Gastroesophageal sphincter (tissue), 3 donors: ENCODE data around the gene TSPAN9.

ENCODE experiments used
- CTCF ChIP-seq, 4 experiments: fragments of 200-600 bp in 2 of 4; fragments of 450-650 bp in 2 of 4; sonication (generic) in 1 of 4; IDR thresholded peaks; one replicate each; pipeline ENCODE4 v1.5.1; 2017 to 2019; ENCODE audit warnings: antibody characterized with exemption in 4 of 4, mild to moderate bottlenecking in 2 of 4, moderate library complexity in 2 of 4
- EP300 ChIP-seq: sonication (generic); formaldehyde crosslinking; IDR thresholded peaks from one replicate; pipeline ENCODE4 v1.6.1; 2017; ENCODE audit warnings: antibody characterized with exemption, mild to moderate bottlenecking

DNA sequence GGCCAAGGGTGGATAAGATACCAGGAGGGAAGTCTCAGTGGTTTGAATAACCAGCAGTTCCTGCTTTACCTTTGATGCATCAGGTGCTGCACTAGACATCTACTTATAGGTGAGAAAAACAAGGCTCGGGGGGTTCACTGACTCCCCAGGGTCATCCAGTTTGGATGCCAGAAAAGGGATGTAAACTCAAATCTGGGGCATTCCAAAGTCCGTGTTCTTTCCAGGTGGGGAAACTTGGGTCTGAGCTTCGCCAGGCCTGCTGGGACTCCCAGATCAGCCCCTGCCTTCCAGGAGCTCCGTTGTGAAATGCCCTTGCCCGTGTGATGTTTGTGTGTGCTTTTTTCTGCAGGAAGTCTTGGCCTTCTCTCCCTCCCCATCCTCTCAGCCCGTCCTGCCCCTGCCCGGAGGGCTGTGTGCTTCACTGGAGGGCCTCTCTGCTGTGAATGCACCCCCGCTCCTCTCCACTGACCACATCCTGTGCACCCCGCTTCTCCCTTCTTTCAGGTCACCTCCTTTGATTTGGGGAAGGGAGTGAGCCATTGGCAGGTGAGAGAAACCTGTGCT is 42.1 kb downstream of the TSPAN9 start:
- TF ChIP-seq CTCF (IDR thresholded peaks at IDR 0.05) (no peak), EP300 (no peak)
